Stimulated activated CD4-positive, alpha-beta T cell treated with anti-CD3 and anti-CD28 coated beads, TNF-alpha, amount 100 ng/mL, for 1 hour (primary cell): ENCODE results near the gene S100A16.

Experiments used
- DNase-seq, 3 donors: peaks; one replicate each; pipeline ENCODE4 v3.0.0-alpha.2; 2020; ENCODE audit warnings: low read depth in 3 of 3, low spot score in 1 of 3

Gene S100A16

DNA sequence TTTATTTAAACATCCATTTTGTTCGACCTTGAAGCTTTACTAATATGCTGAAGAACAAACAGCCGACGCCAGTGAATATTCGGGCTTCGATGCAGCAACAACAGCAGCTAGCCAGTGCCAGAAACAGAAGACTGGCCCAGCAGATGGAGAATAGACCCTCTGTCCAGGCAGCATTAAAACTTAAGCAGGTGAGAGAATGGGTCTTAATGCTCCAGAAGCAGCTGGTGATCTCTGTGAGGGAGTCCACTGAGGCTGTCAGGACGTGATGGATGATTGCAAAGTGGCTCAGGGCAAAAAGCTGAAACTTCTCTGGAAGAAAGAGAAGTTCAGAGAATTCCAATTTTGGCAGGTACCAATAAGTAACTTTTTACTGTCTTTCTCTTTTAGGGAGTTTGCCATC lies 25.3 kb upstream of the S100A16 start:
- no peak for DNase-seq

GRCh38 chr1:153636312-153636711 lies 23.4 kb upstream of the S100A16 start:
- DNase-seq = no peak

- DNase-seq = no peak
These were observed 22.9 kb upstream of the S100A16 start for GRCh38 chr1:153635872-153636271.

DNA sequence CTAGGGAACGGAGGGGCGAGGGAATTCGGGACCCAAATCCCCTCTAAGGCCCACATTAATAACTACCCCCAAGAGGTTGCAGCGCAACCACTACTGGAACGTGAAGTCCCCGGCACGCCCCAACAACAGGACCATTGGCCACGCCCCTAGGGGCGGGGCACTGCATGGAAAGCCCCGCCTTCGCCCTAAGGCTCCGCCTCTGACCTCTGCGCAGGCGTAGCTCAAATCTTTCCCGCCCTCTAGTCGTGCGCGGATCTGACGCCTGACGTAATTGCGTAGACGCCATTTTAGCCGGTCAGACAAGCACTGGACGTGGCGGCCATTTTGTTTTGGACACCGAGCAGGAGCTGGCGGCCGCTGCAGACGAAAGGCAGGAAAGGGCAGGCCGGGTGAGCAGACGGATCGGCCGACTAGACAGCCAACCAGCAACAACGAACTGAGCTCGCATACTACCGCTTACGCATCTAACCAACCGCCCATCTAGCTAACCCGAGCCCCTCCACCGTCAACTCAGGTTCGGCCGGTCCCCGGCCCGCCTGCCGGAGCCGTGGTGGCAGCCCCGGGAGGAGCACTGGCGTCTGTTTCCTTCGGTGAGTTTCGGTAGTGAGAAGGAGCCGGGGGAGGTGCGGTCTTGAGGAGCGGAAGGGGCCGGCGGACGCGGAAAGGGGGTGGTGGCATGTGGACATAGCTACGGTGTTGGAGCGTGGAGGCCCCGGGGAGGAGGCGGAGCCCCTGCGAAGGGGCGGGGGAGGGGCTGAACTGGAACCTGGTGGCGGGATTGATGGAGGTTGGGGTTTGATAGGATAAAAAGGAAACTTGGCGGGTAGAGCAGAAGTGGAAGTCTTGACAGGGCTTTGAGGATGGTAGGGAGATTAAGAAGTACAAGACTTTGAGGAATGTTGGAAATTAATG lies 21.1 kb upstream of the S100A16 start, which contains the start of gene CHTOP:
Gene CHTOP, plus strand, starts transcription at position 313 of the 912 bp plus-strand sequence. CDS start 2,523 bp downstream, outside the sequence.
- peak; percentile 93 to 96 (median 95) for DNase-seq

DNA sequence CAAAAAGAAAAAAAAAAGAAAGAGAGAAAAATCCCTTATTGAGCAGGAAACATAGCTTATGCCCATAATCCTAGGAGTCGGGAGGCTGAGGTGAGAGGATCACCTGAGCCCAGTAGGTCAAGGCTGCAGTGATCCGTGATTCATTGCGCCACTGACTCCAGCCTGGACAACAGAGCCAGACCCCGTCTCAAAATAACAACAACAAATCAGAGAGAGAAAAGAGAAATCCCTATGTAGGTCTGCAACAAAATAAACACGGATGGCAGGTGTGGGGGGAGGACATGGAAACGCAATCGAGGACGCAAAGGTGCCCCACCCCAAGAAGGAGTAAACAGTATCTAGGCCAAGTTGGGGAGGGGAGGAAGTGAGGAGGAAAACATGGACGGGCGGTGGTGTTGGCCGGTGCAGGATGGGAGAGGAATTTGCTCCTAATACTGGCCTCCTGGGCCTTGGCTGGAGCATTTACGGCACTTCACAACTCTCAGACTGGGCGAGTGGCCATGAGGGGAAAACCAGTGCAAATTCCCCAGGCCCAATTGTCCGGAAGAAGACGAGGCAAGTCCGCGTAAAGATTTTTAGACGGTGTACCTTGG lies 20.3 kb upstream of the S100A16 start:
- DNase-seq = no peak

GRCh38 chr1:153631047-153632022 lies 18.4 kb upstream of the S100A16 start:
- no peak for DNase-seq

GRCh38 chr1:153630384-153630783 lies 17.4 kb upstream of the S100A16 start:
- no peak for DNase-seq

DNA sequence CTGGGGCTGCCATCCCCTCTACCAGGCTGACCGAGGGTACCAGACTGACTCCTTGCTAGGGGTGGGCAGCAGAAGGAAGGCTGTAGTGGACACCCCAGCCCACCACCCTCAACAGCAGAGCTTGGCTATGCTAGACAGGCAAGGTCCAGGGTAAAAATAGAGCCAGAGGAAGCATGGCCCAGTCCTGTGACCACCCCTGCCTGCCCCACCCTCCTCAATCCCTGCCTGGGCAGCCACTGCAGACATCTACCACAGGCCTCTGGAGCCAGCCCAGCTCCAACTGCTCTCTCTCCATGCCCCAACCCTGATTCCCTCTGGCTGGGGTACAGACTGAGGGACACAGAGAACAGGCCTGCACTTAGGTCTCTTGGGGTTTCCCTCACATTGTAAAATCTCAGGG lies 17.0 kb upstream of the S100A16 start:
- DNase-seq = no peak

DNA sequence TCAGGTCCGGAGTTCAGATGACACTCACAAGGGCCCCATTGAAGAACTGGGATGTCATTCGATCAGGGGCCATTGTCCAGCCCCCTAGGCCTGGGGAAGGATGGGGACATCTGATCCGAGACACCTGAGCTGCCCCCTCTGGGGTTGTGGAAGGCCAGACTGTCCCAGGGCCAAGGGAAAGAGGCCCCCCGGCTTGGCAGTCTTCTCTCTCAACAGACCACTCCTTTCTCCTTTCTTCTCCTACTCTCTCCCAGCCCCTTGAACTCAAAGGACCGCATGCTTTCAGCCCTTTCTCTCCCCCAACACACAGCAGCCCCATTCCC lies 16.4 kb upstream of the S100A16 start:
- no peak for DNase-seq

GRCh38 chr1:153628638-153629342 lies 15.9 kb upstream of the S100A16 start:
- DNase-seq = no peak

- DNase-seq = no peak
These were observed 15.0 kb upstream of the S100A16 start, which contains the start of gene S100A1 for GRCh38 chr1:153627715-153628626. TSS of gene S100A1 (plus strand) at chr1:153628434. CDS start at chr1:153630522, 2,088 bp downstream.

DNA sequence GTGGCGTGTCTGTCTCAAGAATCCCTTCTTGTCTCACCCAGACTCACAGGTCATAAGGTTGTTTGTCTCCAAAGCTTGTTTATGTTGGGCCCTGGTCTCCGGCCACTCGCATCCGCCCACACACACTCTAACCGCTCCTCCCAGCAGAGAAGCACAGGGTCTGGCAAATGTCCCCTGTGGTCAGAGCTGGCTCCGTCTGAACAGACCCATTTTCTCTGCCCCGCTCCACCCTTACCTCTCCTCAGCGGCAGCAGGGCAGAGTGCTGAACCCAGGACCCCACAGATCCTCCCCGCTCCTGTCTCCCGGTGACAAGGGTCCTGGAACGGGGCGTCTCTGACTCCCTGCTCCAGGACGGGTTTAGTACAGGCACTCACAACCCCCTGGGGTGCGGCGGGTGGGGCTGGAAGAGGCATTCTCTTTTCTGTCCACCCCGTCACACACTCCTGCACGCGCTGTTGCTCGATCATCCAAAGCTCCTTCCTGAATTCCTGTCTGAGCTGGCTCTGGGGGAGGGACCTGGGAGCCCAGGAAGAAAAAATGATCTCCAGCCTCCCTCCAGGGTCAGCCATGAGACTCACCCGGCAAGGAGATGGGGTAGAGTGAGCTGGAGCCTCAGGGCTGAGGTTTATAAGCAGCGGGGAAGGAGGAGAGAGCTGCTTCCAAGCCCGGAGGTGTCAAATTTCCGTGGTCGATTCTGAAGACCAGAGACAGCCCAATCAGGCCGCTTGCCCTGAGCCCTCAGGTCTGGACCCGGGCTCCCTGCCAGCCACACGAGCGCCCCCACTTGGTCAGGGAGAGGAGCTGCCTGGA lies 14.2 kb upstream of the S100A16 start, which contains the start of gene S100A13:
Gene S100A13, minus strand, starts transcription at position 602 of the 811 bp plus-strand sequence. CDS start 1,033 bp downstream, outside the sequence.
- DNase-seq = no peak

DNA sequence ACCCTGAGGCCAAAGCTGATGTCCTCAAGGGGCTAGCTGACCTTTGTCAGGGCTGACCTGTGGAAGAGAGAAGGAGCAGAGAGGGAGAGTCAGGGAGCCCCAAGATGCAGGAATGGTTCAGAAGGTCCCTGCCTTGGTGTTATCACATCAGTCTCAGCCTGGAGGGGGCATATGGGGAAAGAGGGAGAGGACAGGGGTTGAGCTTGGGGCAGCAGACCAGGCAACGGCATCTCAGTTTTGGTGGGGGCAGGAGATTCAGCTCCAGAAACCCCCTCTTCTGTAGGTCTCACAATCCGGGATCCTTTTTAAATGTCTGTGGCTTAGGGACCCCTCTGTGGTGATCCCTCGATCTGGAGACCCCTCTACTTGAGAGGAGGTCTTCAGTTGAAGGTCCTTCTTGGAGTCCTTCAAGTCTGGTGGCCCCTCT lies 13.6 kb upstream of the S100A16 start:
- DNase-seq = no peak

- DNase-seq = no peak
These were observed 12.2 kb upstream of the S100A16 start for GRCh38 chr1:153624965-153625611.

GRCh38 chr1:153623101-153623500 lies 10.2 kb upstream of the S100A16 start:
- DNase-seq = no peak

DNA sequence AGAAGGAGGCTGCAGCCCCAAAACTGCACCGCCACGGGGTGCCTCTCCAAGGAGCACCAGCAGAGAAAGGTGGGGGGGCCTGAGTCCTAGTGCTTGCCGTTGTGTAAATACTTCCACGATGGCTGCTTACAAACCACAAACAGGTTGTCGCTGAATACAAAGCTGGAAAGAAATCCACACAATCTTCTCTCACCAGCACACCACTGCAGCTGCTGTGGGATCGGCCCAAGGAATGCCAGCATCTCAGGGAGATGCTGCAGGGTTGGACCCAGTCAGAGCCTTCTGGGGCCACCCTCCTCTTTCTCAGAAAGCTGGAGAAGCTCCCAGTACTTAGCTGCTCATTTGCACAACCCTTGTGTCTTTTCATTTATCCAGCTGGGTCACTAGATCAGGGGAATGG lies 6.2 kb upstream of the S100A16 start:
- DNase-seq = no peak

GRCh38 chr1:153617663-153618062 lies 4.7 kb upstream of the S100A16 start:
- DNase-seq = peak in 2 of 3 donors; percentile 2 to 54

DNA sequence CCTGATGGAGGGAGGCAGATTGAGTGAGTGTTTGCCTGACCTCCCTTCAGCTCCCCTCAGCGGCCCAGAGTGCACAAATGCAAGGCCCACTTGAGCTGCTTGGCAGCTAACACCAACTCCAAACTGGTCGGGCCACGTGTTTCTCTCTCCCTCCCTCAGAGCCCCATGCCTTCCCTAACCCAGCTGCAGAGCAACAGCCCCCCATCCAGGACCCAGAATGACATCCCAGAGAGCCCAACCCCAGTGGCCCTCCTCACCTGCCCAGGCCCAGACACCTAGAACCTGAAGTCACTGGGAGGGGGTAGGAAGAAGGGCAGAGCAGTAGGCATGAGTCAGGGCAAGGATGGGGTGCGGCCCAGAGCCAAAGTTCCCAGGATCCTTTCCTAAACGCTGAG lies 4.0 kb upstream of the S100A16 start:
- no peak for DNase-seq
